Rectal smooth muscle tissue (tissue), 1 donor: Measurements from ENCODE around the gene FOXQ1.

ENCODE experiments used
- H3K27ac ChIP-seq: one replicate; pipeline ENCODE4 v1.7.0; 2013; ENCODE audit warnings: low read depth, low read length, inconsistent platforms
- H3K27me3 ChIP-seq: one replicate; pipeline ENCODE4 v1.7.0; 2013; ENCODE audit warnings: low read length; ENCODE audit not compliant: control insufficient read depth, insufficient read depth
- H3K36me3 ChIP-seq: one replicate; pipeline ENCODE4 v1.7.0; 2013; ENCODE audit warnings: low read length; ENCODE audit not compliant: control insufficient read depth, insufficient read depth
- H3K4me1 ChIP-seq: one replicate; pipeline ENCODE4 v1.7.0; 2013; ENCODE audit warnings: low read length; ENCODE audit not compliant: control insufficient read depth, insufficient read depth
- H3K4me3 ChIP-seq: one replicate; pipeline ENCODE4 v1.7.0; 2013; ENCODE audit warnings: low read length
- H3K9ac ChIP-seq: one replicate; pipeline ENCODE4 v1.7.0; 2013; ENCODE audit warnings: low read length

Gene FOXQ1

DNA sequence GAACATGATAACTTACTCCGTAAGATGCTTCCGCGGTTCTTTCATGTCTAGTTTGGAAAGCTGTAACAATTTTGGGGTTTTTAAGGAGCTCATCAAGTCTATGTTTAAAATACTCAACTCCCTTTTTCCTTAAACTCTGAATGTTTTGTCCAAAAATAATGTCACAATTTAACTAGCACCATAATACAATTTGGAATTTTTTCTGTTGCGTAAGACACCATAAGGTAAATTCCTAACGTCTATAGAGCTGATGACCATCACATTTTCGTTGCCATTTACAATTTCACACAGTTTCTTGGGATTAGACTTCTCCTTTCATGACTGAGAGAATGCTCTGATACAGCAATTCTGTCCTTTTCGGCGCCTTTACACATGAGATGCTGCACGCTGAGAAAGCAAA lies 50.7 kb downstream of the FOXQ1 start:
- Histone ChIP-seq H3K4me3 (no peak overlapping the region), H3K27ac (no peak overlapping the region), H3K9ac (no peak overlapping the region), H3K36me3 (no peaks in the 10 kb centered on the region), H3K4me1 (no peaks in the 10 kb centered on the region), H3K27me3 (no peaks in the 10 kb centered on the region)

GRCh38 chr6:1363298-1363697 lies 51.4 kb downstream of the FOXQ1 start:
- Histone ChIP-seq H3K27me3 (no peaks in the 10 kb centered on the region), H3K27ac (no peak overlapping the region), H3K36me3 (no peaks in the 10 kb centered on the region), H3K4me3 (no peak overlapping the region), H3K9ac (no peak overlapping the region), H3K4me1 (no peaks in the 10 kb centered on the region)

DNA sequence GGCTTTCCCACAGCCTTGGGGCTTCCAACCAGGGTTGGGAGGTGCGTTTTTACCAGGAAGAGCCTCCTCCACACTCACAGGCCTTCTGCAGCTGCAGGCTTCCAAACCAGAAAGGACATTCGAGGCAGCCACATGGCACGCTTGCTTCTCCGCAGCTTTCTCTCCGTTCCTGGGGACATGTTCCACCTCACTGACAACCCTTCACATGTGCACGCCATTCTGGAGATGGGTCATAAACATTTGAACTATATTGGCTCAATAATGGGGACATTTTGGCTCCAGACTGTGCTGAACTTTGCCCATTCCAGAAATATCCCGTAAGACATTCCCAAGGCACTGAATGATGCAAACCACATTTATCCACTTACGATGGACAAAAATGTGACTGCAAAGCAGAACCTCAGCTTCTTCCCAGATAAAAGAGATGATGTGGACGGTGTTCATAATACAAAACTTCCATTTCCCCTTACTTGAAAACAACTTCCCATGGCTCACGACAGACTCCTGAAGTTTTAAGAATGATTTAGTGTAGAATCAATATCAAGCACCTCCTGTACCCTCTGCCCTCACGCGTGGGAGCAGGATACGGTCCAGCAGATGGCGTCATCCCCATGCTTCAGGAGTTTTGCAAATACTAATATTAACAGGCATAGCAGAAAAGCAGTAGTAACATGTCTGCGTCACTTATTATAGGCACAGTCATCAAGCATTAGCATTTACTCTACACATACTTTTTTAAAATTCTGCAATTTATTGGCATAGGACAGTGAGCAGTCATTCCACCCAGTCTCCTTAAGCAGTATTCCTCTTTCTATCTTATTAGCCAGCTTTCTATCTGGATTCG lies 52.1 kb downstream of the FOXQ1 start:
- H3K9ac ChIP-seq: no peak overlapping the region
- H3K4me1 ChIP-seq: no peaks in the 10 kb centered on the region
- H3K4me3 ChIP-seq: no peak overlapping the region
- no peaks in the 10 kb centered on the region for H3K36me3 ChIP-seq
- H3K27me3 ChIP-seq: no peaks in the 10 kb centered on the region
- no peak overlapping the region for H3K27ac ChIP-seq
